SH-SY5Y (cell line): ENCODE results near the gene HSP90AB1.

Experiments
- GATA2 ChIP-seq: IDR thresholded peaks from 2 replicates; pipeline ENCODE4 v1.6.1; 2011; ENCODE audit warnings: mild to moderate bottlenecking, low read depth, low read length
- GATA3 ChIP-seq: IDR thresholded peaks from 2 replicates; pipeline ENCODE4 v1.6.1; 2011; ENCODE audit warnings: low read depth, mild to moderate bottlenecking, low read length, moderate library complexity

- TF ChIP-seq GATA2 (no peak), GATA3 (no peak)
Measured at GRCh38 chr6:44267252-44267651, 20.4 kb downstream of the HSP90AB1 start.
